NCI-H187 treated with DMSO at 0.1 percent for 48 hours (cell line): ENCODE results near the gene VEGFA.

Experiments
- DNase-seq: peaks from one replicate; lab custom pipeline; 2025; lab: John Stamatoyannopoulos, UW

VEGFA gene

GRCh38 chr6:43785220-43785752, 15.3 kb downstream of the VEGFA start:
- no peak for DNase-seq

- no peak for DNase-seq
These were observed 15.9 kb downstream of the VEGFA start for GRCh38 chr6:43785904-43786303.

GRCh38 chr6:43786664-43787329, 16.8 kb downstream of the VEGFA start:
- no peak for DNase-seq

- no peak for DNase-seq
These were observed 18.3 kb downstream of the VEGFA start for GRCh38 chr6:43788301-43788700.

- no peak for DNase-seq
These were observed 19.4 kb downstream of the VEGFA start for GRCh38 chr6:43789447-43789846.

GRCh38 chr6:43790031-43790430, 20.0 kb downstream of the VEGFA start:
- DNase-seq, result no peak

GRCh38 chr6:43791745-43792422, 21.9 kb downstream of the VEGFA start:
- DNase-seq, result no peak

GRCh38 chr6:43793154-43793874, 23.3 kb downstream of the VEGFA start:
- no peak for DNase-seq

- no peak for DNase-seq
These were observed 23.8 kb downstream of the VEGFA start for GRCh38 chr6:43793875-43794242.

- no peak for DNase-seq
These were observed 25.4 kb downstream of the VEGFA start for GRCh38 chr6:43795421-43795820.

GRCh38 chr6:43796168-43796567, 26.2 kb downstream of the VEGFA start:
- no peak for DNase-seq

- no peak for DNase-seq
These were observed 27.2 kb downstream of the VEGFA start for GRCh38 chr6:43796903-43797890.

- no peak for DNase-seq
These were observed 27.9 kb downstream of the VEGFA start for GRCh38 chr6:43797919-43798318.

- DNase-seq, result no peak
These were observed 28.9 kb downstream of the VEGFA start for GRCh38 chr6:43798688-43799444.

- DNase-seq, result no peak
These were observed 29.7 kb downstream of the VEGFA start for GRCh38 chr6:43799551-43800297.

GRCh38 chr6:43800298-43800623, 30.2 kb downstream of the VEGFA start:
- no peak for DNase-seq

- no peak for DNase-seq
These were observed 30.9 kb downstream of the VEGFA start for GRCh38 chr6:43800746-43801494.

GRCh38 chr6:43801495-43802181, 31.6 kb downstream of the VEGFA start:
- DNase-seq, result no peak
